NAMALWA (cell line): ENCODE measurements around the gene CASQ1.

ENCODE experiments used
- DNase-seq: peaks from one replicate; pipeline ENCODE4 v3.0.0-alpha.2; 2015; ENCODE audit warnings: low spot score

Gene CASQ1

GRCh38 chr1:160168609-160169369 is 21.6 kb upstream of the CASQ1 start:
- DNase-seq = peak; percentile 24

DNA sequence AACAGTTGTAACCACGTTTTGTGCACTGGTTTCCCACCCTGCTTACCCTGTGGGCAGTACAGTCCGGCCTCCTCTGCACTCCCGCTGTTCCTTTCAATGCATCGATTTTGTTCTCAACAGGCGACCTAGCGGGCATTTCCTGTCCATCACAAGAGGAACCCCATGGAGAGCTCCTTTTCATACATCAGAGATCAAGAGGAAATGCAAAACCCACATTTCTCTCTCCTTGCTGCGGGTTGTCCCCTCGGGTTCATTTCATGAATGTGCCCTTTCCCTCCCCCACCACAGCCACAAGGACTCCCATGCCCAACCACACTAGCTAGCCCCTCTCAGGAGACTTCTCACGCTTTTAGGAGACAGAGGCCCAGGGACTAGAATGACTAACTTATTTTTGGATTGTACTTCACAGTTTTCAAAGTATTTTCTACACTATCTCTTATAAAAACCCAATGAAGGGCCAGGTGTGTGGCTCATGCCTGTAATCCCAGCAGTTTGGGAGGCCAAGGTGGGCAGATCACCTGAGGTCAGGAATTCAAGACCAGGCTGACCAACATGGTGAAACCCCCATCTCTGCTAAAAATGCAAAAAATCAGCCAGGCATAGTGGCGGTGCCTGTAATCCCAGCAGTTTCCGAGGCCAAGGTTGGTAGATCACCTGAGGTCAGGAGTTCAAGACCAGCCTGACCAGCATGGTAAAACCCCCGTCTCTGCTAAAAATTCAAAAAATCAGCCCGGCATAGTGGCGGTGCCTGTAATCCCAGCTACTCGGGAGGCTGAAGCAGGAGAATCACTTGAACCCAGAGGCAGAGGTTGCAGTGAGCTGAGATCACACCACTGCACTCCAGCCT is 20.6 kb upstream of the CASQ1 start:
- peak; percentile 40 for DNase-seq

GRCh38 chr1:160171354-160171753 is 19.0 kb upstream of the CASQ1 start:
- no peak for DNase-seq

DNA sequence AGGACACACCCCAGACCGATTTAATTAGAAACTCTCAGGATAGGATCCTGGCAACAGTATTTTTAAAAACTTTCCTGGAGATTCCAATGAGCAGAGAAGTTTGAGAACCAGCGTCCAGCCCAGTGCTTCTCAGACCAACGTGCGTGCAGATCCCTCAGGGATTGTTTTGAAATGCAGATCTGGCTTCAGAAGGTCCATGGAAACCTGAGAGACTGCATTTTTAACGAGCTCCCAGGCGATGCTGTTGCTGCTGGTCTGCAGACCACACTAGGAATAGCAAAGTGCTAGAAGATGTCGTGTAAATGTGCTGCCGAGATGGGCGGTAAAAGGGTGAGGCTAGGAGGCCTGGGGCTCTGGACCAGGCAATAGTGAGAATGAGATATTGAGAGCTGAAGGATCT is 18.4 kb upstream of the CASQ1 start:
- no peak for DNase-seq

DNA sequence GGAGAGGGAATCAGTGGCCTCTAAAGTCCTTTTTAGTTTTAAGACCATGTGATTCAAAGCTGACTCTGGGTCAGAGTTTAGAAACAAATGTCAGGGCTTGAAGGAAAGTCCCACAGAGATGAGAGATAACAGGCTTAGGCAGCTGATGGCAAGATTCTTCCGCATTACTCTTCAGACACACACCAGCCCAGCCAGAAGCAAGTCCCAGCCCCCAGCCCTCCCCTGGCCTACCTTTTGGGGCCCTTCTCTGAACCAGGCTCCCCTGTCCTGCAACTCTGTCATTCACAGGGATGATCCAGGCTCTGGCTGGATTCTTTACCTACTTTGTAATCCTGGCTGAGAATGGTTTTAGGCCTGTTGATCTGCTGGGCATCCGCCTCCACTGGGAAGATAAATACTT is 13.1 kb upstream of the CASQ1 start:
- DNase-seq = no peak

GRCh38 chr1:160177667-160178066 is 12.7 kb upstream of the CASQ1 start:
- DNase-seq = no peak

- no peak for DNase-seq
Observed at GRCh38 chr1:160178731-160179130, 11.6 kb upstream of the CASQ1 start.

- no peak for DNase-seq
Observed at GRCh38 chr1:160179336-160179735, 11.0 kb upstream of the CASQ1 start.

DNA sequence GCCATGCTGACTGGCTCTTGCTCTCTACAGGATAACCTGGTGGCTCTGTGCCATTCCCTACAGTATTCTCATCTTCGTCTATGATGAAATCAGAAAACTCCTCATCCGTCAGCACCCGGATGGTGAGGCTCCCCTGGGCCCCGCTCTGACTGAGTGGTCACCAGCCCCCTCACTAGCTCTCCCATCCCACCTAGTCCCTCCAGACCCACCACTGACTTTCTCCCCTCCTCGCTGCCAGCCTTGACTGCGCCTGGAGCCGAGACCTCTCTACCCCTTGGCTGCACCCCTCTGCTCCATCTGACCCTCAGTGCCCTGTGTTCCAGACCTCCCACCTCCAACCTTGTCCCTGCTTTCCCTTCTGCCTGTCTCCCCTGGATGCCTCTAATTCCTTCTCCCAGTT is 4.1 kb upstream of the CASQ1 start:
- no peak for DNase-seq

DNA sequence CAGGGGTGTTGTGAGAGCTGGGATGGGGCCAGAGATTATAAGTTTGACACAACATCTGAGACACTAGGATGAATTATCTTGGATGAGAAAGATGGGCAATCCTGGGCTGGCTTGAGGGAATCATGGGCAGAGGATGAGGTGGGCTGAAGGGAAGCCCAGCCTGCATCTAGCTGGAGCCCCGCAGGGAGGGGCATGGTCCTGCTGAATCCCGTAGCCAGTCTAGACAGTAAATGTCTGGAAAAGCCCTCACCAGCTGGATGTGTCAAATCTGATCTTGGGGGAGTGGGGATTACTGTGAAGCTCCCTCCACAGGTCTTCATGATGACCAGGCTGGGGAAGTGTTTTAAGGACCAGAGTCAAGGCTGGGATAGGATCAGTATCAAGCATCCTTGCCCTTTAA is 3.6 kb upstream of the CASQ1 start:
- no peak for DNase-seq

GRCh38 chr1:160187407-160187806 is 3.0 kb upstream of the CASQ1 start:
- DNase-seq = no peak

GRCh38 chr1:160188341-160188740 is 2.0 kb upstream of the CASQ1 start:
- no peak for DNase-seq

- no peak for DNase-seq
Observed at GRCh38 chr1:160191756-160192155, 1.4 kb downstream of the CASQ1 start.

GRCh38 chr1:160192234-160192633 is 1.9 kb downstream of the CASQ1 start:
- no peak for DNase-seq

- DNase-seq = peak; percentile 91
Observed at GRCh38 chr1:160193091-160193819, 2.9 kb downstream of the CASQ1 start.

DNA sequence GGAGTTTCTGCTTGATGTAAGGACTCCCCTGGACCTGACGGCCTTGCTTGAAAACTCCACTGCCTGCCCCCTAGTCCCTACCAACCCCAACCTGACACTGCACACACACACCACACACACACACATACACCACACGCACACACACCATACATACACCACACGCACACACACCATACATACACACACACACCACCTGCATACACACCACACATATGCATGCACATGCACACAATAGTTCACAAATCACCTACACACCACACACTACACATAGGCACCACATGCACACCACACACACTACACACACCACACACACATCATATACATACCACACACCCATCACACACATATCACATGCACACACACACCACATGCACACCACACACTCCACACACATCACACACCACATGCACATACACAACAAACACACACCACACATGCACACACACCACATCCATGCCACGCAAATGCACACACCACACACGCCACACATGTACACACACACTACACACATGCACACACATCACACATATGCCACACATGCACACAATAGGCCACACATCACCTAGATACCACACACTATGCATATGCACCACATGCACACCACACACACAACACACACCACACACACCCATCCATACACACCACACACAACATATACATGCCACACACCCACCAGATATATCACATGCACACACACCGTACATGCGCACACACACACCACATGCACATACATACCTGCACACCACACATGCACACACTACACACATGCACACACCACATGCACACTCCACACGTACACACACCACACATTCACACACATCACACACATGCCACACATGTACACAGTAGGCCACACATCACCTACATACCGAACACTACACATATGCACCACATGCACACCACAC is 3.7 kb downstream of the CASQ1 start:
- peak; percentile 35 for DNase-seq

GRCh38 chr1:160194737-160195059 is 4.3 kb downstream of the CASQ1 start:
- no peak for DNase-seq

GRCh38 chr1:160196143-160196542 is 5.8 kb downstream of the CASQ1 start:
- DNase-seq = no peak

DNA sequence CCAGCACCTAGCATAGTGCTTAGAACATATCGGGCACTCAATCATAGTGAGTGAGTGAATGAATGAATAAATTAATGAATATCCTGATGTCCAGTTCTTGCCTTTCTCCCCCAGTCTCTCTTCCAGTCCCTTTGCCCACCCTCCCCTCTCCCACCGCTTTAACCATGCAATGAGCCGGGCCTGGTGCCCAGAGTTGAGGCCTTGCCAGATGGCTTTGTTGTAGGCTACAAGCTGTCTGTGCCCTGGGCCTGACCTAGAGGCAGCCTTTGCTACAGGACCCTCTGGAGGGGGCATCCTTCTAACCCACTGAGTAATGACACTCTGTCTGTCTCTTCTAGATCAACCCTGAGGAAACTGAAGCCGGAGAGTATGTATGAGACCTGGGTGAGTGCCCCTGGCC is 6.9 kb downstream of the CASQ1 start:
- no peak for DNase-seq

DNA sequence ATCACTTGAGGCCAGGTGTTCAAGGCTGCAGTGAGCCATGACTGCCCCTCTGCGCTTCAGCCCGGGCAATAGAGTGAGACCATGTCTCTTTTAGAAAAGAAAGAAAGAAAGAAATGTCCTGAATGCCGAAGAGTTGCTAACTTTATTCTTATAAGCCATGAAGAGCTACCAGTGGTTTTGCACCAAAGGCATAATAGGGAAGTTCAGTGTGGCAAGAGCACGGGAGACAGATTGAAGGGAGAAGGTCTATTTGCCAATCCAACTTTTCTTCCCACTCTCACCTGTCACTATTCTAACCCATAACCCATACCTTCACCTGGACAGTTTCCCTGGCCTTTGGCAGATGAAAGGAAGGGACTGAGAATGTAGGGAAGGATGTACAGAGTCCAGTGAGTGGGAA is 10.4 kb downstream of the CASQ1 start:
- DNase-seq = no peak

DNA sequence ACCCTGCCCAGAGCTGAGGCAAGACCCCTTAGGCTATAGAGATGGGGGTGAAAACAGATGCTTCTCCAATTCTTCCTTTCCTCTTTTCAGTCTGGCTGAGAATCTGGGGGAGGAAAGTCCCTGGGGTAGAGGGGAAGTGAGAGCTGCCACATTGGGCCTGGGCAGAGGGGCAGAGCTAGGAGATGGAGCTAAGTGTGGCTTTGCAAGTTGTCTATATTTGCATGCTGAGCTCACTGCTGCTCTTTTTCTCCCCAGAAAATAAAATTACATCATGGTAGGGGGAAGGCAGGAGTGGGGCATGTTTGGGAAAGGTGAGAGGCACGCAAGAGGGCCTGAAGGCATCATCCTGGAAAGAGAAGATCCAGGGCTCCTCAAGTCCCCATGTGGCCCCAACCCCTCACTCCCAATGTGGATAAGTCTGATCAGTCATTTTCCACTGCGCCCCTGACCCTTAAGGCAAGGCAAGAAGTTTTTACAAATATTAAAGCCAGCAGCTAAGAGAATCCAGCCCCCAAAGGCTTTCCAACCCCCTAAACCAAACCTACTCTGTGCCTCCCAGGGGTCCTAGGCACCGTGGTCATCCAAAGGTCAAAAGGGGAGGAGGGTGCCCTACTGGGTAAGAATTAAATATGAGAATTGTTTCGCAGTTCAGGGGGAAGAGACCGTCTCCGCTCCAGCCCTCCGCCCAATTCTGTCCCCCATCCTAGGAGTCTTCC is 14.3 kb downstream of the CASQ1 start:
- peak; percentile 90 for DNase-seq
